ENCODE results near the gene CREB3L1. TPM values are rescaled to one million over a fixed set of nuclear protein-coding genes. Genes with fewer than 3 reads are reported as not detected.

Gene CREB3L1
- total RNA-seq, 4 donors from 2014 or later = 35.8 to 50.7 (median 41.6) TPM

- Histone ChIP-seq H3K36me3 (no peaks in the 10 kb centered on the region), H3K9me3 (no peaks in the 10 kb centered on the region), H3K27ac (peak overlapping the region; percentile 76 to 85 (median 82)), H3K4me1 (peaks cover 17 to 37% (median 29%) of the 10 kb centered on the region in 4 donors), H3K4me3 (peak overlapping the region in 1 of 4 donors; percentile 59), H3K27me3 (peaks cover 17% of the 10 kb centered on the region)
- TF ChIP-seq POLR2A (IDR thresholded peaks at IDR 0.05) = no peak
- TF ChIP-seq CTCF (IDR thresholded peaks at IDR 0.05) = no peak
- no peak for TF ChIP-seq POLR2AphosphoS5 (IDR thresholded peaks at IDR 0.05)
- no peak for TF ChIP-seq EP300 (IDR thresholded peaks at IDR 0.05; ENCODE audit: low read depth)
- in situ Hi-C loops (cut with MboI; ENCODE audit: low pct_ligation_motif_present in 1 of 4, low pct_unique_long_range_greater_than_20kb in 1 of 4, low sequenced_read_pairs in 3 of 4) (loop anchor here in 2 of 4 donors (5.0 to 25.0 kb wide), 2 partner anchors 70 to 295 kb away; no protein-coding TSS in a partner anchor), intact Hi-C loops (cut with DNase I; ENCODE audit: low total_unique reads) (no loop called here)
- no peak for DNase-seq
- 85 to 92% methylated on average over 6 to 9 of the region's 9 CpGs for WGBS, 2 donors (ENCODE audit: low coverage in 1 of 2)
These were observed 35.2 kb upstream of the CREB3L1 start for GRCh38 chr11:46242041-46242951.

GRCh38 chr11:46242952-46243795 is 34.3 kb upstream of the CREB3L1 start:
- intact Hi-C loops (cut with DNase I; ENCODE audit: low total_unique reads) = no loop called here
- in situ Hi-C loops (cut with MboI; ENCODE audit: low pct_ligation_motif_present in 1 of 4, low pct_unique_long_range_greater_than_20kb in 1 of 4, low sequenced_read_pairs in 3 of 4) = loop anchor here in 2 of 4 donors (5.0 to 25.0 kb wide), 2 partner anchors 69 to 294 kb away; no protein-coding TSS in a partner anchor
- Histone ChIP-seq H3K36me3 (no peaks in the 10 kb centered on the region), H3K27ac (peak overlapping the region; percentile 76 to 85 (median 82)), H3K4me3 (peak overlapping the region in 3 of 4 donors; percentile 36 to 59 (median 39)), H3K4me1 (peaks cover 17 to 32% (median 21%) of the 10 kb centered on the region in 4 donors), H3K9me3 (no peaks in the 10 kb centered on the region), H3K27me3 (peaks cover 8% of the 10 kb centered on the region)
- 0 to 2% methylated on average over 1 to 24 of the region's 46 CpGs for WGBS, 2 donors (ENCODE audit: low coverage in 1 of 2)
- TF ChIP-seq EP300 (IDR thresholded peaks at IDR 0.05; ENCODE audit: low read depth) (no peak), CTCF (IDR thresholded peaks at IDR 0.05) (no peak), POLR2A (IDR thresholded peaks at IDR 0.05) (peak; percentile 68), POLR2AphosphoS5 (IDR thresholded peaks at IDR 0.05) (peak; percentile 76 to 87 (median 85))
- DNase-seq = peak; percentile 95

- H3K9me3 ChIP-seq = no peaks in the 10 kb centered on the region
- no peaks in the 10 kb centered on the region for H3K36me3 ChIP-seq
- TF ChIP-seq CTCF (IDR thresholded peaks at IDR 0.05) = no peak
- intact Hi-C loops (cut with DNase I; ENCODE audit: low total_unique reads) (no loop called here), in situ Hi-C loops (cut with MboI; ENCODE audit: low pct_ligation_motif_present in 1 of 4, low pct_unique_long_range_greater_than_20kb in 1 of 4, low sequenced_read_pairs in 3 of 4) (loop anchor here in 2 of 4 donors (5.0 to 25.0 kb wide), 2 partner anchors 69 to 294 kb away; no protein-coding TSS in a partner anchor)
- peaks cover 13 to 26% (median 17%) of the 10 kb centered on the region in 4 donors for H3K4me1 ChIP-seq
- H3K4me3 ChIP-seq = peak overlapping the region in 3 of 4 donors; percentile 36 to 59 (median 39)
- DNase-seq = no peak
- 12 to 18% methylated on average over 5 to 8 of the region's 8 CpGs for WGBS, 2 donors (ENCODE audit: low coverage in 1 of 2)
- H3K27ac ChIP-seq = peak overlapping the region; percentile 76 to 85 (median 82)
- peaks cover 3% of the 10 kb centered on the region for H3K27me3 ChIP-seq
These were observed 33.7 kb upstream of the CREB3L1 start for GRCh38 chr11:46243796-46244109.

DNA sequence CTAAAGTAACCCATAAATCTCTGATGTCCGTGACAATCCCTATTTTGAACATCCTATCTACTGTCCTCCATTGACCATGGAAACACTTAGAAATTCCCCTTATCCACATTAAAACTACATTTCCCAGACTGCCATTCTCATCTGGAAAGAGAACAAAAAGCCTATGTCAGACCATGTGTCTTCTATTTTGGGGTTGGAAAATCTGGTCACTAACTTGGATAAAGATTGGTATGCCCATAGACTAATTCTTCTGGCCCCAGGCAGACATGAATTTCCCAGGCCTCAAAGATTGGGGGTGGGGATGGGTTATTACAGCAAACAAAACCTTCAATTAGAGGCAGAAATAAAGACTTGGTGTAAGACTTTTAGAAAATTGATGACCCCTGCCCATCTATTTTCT is 30.9 kb upstream of the CREB3L1 start:
- Histone ChIP-seq H3K9me3 (no peaks in the 10 kb centered on the region), H3K36me3 (no peaks in the 10 kb centered on the region), H3K4me1 (peaks cover 6 to 40% (median 29%) of the 10 kb centered on the region in 4 donors), H3K27ac (no peak overlapping the region), H3K27me3 (no peaks in the 10 kb centered on the region), H3K4me3 (no peak overlapping the region)
- in situ Hi-C loops (cut with MboI; ENCODE audit: low pct_ligation_motif_present in 1 of 4, low pct_unique_long_range_greater_than_20kb in 1 of 4, low sequenced_read_pairs in 3 of 4) = loop anchor here in 1 of 4 donors (25.0 kb wide), 1 partner anchor 291 kb away; no protein-coding TSS in a partner anchor
- TF ChIP-seq POLR2AphosphoS5 (IDR thresholded peaks at IDR 0.05) = no peak
- TF ChIP-seq CTCF (IDR thresholded peaks at IDR 0.05) = no peak
- no peak for TF ChIP-seq EP300 (IDR thresholded peaks at IDR 0.05; ENCODE audit: low read depth)
- TF ChIP-seq POLR2A (IDR thresholded peaks at IDR 0.05) = no peak
- WGBS, 2 donors (ENCODE audit: low coverage in 1 of 2) = 71 to 90% methylated on average over 1 of the region's 1 CpG
- intact Hi-C loops (cut with DNase I; ENCODE audit: low total_unique reads) = no loop called here
- no peak for DNase-seq

Data from transverse colon (tissue), 4 donors.